OCI-LY3 (cell line): Measurements from ENCODE around the gene SAMD8.

Experiments used
- H2AFZ ChIP-seq: fragments of 200-600, 300-600 bp; shearing (Covaris generic); 2 replicates; pipeline ENCODE4 v1.6.0; 2014; ENCODE audit warnings: antibody characterized with exemption, low read depth, low read length
- H3K27ac ChIP-seq: fragments of 200-600, 300-600 bp; sonication (generic); 2 replicates; pipeline ENCODE4 v1.5.1; 2014; ENCODE audit warnings: mild to moderate bottlenecking, low read length, moderate library complexity, mixed read lengths
- H3K27me3 ChIP-seq: fragments of 200-600, 300-600 bp; sonication (generic); 2 replicates; pipeline ENCODE4 v1.6.1; 2014; ENCODE audit warnings: low read depth, low read length, mixed read lengths
- H3K36me3 ChIP-seq: fragments of 200-600, 300-600 bp; sonication (generic); replicated peaks from 2 replicates; pipeline ENCODE3; 2014; ENCODE audit warnings: low read depth, low read length, mixed read lengths
- H3K4me1 ChIP-seq: fragments of 300-600, 200-600 bp; sonication (generic); 2 replicates; pipeline ENCODE4 v1.6.1; 2014; ENCODE audit warnings: low read length, mixed read lengths
- H3K4me2 ChIP-seq: fragments of 200-600, 300-600 bp; sonication (generic); 2 replicates; pipeline ENCODE4 v1.6.1; 2014; ENCODE audit warnings: low read length, mixed read lengths
- H3K4me3 ChIP-seq: fragments of 300-600, 200-600 bp; sonication (generic); 2 replicates; pipeline ENCODE4 v1.5.1; 2014; ENCODE audit warnings: antibody characterized with exemption, mild to moderate bottlenecking, low read length, moderate library complexity
- H3K79me2 ChIP-seq: fragments of 300-600, 200-600 bp; shearing (Covaris generic); 2 replicates; pipeline ENCODE4 v1.6.1; 2014; ENCODE audit warnings: mild to moderate bottlenecking, low read length, mixed read lengths
- H3K9ac ChIP-seq: fragments of 300-600, 200-600 bp; shearing (Covaris generic); 2 replicates; pipeline ENCODE4 v1.6.0; 2014; ENCODE audit warnings: mild to moderate bottlenecking, low read length, moderate library complexity
- H3K9me3 ChIP-seq: fragments of 200-600, 300-600 bp; shearing (Covaris generic); 2 replicates; pipeline ENCODE4 v1.6.1; 2014; ENCODE audit warnings: low read length, mixed read lengths; ENCODE audit not compliant: insufficient read depth
- H4K20me1 ChIP-seq: fragments of 200-600, 300-600 bp; sonication (generic); 2 replicates; pipeline ENCODE4 v1.6.1; 2016; ENCODE audit warnings: low read length, mixed read lengths; ENCODE audit not compliant: insufficient read depth
- CTCF ChIP-seq: fragments of 200-600, 300-600 bp; sonication (generic); IDR thresholded peaks from 2 replicates; pipeline ENCODE4 v1.5.1; 2014; ENCODE audit warnings: antibody characterized with exemption, low read length, low read depth
- EZH2phosphoT487 ChIP-seq: fragments of 200-600 bp; shearing (Covaris generic); IDR thresholded peaks from 2 replicates; pipeline ENCODE4 v1.6.1; 2018; ENCODE audit warnings: antibody characterized with exemption, mixed run types, low read depth

SAMD8 gene

GRCh38 chr10:75228834-75229233, 117.4 kb downstream of the SAMD8 start:
- Histone ChIP-seq H3K27me3 (no peaks in the 10 kb centered on the region), H3K4me1 (peaks cover 4% of the 10 kb centered on the region), H3K4me2 (no peak overlapping the region), H3K9me3 (no peaks in the 10 kb centered on the region), H3K4me3 (no peak overlapping the region), H2AFZ (no peak overlapping the region), H4K20me1 (peaks cover 22% of the 10 kb centered on the region), H3K9ac (no peak overlapping the region), H3K27ac (no peak overlapping the region), H3K79me2 (peaks cover 53% of the 10 kb centered on the region), H3K36me3 (peaks cover 34% of the 10 kb centered on the region)
- TF ChIP-seq EZH2phosphoT487 (no peak), CTCF (no peak)

DNA sequence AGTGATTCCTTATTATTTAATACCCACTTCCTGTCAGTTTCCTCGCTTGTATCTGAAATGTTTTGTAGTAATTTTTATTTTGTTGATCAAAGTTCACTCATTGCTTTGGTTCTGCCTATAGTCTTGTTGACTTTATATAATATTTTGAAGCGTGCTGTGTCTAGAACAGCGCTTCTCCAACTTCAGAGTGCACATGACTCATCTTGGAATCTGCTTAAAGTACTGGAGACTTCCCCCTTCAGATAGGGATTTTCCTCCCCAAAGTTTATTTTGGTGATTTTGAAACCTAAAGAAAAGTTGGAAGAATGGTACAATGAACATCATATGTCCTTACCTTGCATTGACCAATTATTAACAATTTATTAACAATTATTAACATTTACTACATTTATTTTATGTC, 118.5 kb downstream of the SAMD8 start:
- peaks cover 6% of the 10 kb centered on the region for H3K4me1 ChIP-seq
- H3K27ac ChIP-seq, result no peak overlapping the region
- H3K79me2 ChIP-seq, result peaks cover 42% of the 10 kb centered on the region

DNA sequence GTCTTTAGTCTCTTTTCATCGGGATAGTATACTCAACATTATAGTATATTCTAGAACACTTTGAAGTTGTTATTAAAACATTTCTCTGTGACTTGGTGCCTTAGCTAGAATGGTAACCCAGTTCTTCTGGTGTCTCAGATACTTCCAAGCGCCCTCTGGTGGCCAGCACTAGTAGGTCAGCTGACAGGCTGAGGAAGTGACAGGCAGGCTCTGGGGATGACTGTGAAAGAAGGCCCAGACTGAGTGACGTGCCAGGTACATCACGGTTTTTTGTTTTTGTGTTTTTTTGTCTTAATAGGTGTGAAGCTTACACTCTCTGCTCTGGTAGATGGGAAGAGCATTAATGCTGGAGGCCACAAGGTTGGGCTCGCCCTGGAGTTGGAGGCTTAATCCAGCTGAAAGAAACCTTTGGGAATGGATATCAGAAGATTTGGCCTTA, 119.2 kb downstream of the SAMD8 start:
- no peak overlapping the region for H3K27ac ChIP-seq
- peaks cover 36% of the 10 kb centered on the region for H3K79me2 ChIP-seq
- H3K27me3 ChIP-seq, result no peaks in the 10 kb centered on the region
- H4K20me1 ChIP-seq, result peaks cover 9% of the 10 kb centered on the region
- H3K4me3 ChIP-seq, result no peak overlapping the region
- no peaks in the 10 kb centered on the region for H3K9me3 ChIP-seq
- no peak overlapping the region for H2AFZ ChIP-seq
- no peak overlapping the region for H3K4me2 ChIP-seq
- H3K9ac ChIP-seq, result no peak overlapping the region
- TF ChIP-seq EZH2phosphoT487 (no peak), CTCF (peak; percentile 78)
- peaks cover 6% of the 10 kb centered on the region for H3K4me1 ChIP-seq
- H3K36me3 ChIP-seq, result peaks cover 24% of the 10 kb centered on the region

More for the DNA sequence above, 118.5 kb downstream of the SAMD8 start:
- Histone ChIP-seq H4K20me1 (peaks cover 11% of the 10 kb centered on the region), H2AFZ (no peak overlapping the region), H3K36me3 (peaks cover 26% of the 10 kb centered on the region), H3K9ac (no peak overlapping the region), H3K9me3 (no peaks in the 10 kb centered on the region), H3K4me3 (no peak overlapping the region), H3K27me3 (no peaks in the 10 kb centered on the region), H3K4me2 (no peak overlapping the region)
- TF ChIP-seq CTCF, result no peak
- no peak for TF ChIP-seq EZH2phosphoT487
